Measurements from ENCODE around the gene TMC7. TPM values are rescaled to one million over a fixed set of nuclear protein-coding genes. Genes with fewer than 3 reads are reported as not detected.

TMC7 gene
- total and polyA plus RNA-seq, 2 of the 13 experiments (the other 11 are each of a cell fraction or from before 2014, with no cell fraction given) = 1.2 to 5.1 TPM

GRCh38 chr16:19005561-19006445 lies 22.1 kb downstream of the TMC7 start (continued):
- TF ChIP-seq CCDC6 (CRISPR knock-in tag; IDR thresholded peaks at IDR 0.05) = 0 out of 2 replicates have a peak, but pooled peaks have one; percentile 78
- TF ChIP-seq BHLHE40 (IDR thresholded peaks at IDR 0.05; ENCODE audit: low read length) = peak; percentile 54
- TF ChIP-seq SALL1 (CRISPR knock-in tag; IDR thresholded peaks at IDR 0.05) = peak; percentile 99
- no peak for TF ChIP-seq NFE2 (CRISPR knock-in tag; IDR thresholded peaks at IDR 0.05)
- TF ChIP-seq ZNF841 (CRISPR knock-in tag; IDR thresholded peaks at IDR 0.05; ENCODE audit: borderline replicate concordance) = no peak
- no peak; the same call in 1 of the 2 replicates for TF ChIP-seq ZNF276 (CRISPR knock-in tag; IDR thresholded peaks at IDR 0.05; ENCODE audit: low read depth)
- peak; percentile 27 to 53; a peak in 3 of 4 replicates for TF ChIP-seq POLR2A (IDR thresholded peaks at IDR 0.05; ENCODE audit: insufficient read depth in 1 of 2, low read depth in 2 of 2, low read length in 2 of 2)
- peak; percentile 98; the same call in 1 of the 2 replicates for TF ChIP-seq ZNF609 (CRISPR knock-in tag; IDR thresholded peaks at IDR 0.05; ENCODE audit: borderline replicate concordance)
- TF ChIP-seq PPARG (CRISPR knock-in tag; conservative IDR thresholded peaks at IDR 0.05) = peak; percentile 91
- TF ChIP-seq PITX1 (CRISPR knock-in tag; IDR thresholded peaks at IDR 0.05) = peak; percentile 96
- peak; percentile 91 for TF ChIP-seq ZBTB25 (CRISPR knock-in tag; IDR thresholded peaks at IDR 0.05)
- peak; percentile 93 for TF ChIP-seq MEIS2 (CRISPR knock-in tag; IDR thresholded peaks at IDR 0.05)
- TF ChIP-seq ZBTB44 (CRISPR knock-in tag; IDR thresholded peaks at IDR 0.05) = no peak
- TF ChIP-seq ZFP36L1 (CRISPR knock-in tag; IDR thresholded peaks at IDR 0.05) = peak; percentile 91
- TF ChIP-seq HNRNPK (IDR thresholded peaks at IDR 0.05; ENCODE audit: low read depth, low read length, poor library complexity, severe bottlenecking) = no peak
- no peak for TF ChIP-seq GPBP1L1 (CRISPR knock-in tag; IDR thresholded peaks at IDR 0.05)
- TF ChIP-seq SMYD3 (CRISPR knock-in tag; IDR thresholded peaks at IDR 0.05) = no peak
- 0 out of 2 replicates have a peak, but pooled peaks have one; percentile 52 for TF ChIP-seq MYNN (CRISPR knock-in tag; IDR thresholded peaks at IDR 0.05; ENCODE audit: low read depth)
